GM23338 (cell line): Measurements from ENCODE around the gene SORCS2. TPM values are rescaled to one million over a fixed set of nuclear protein-coding genes. Genes with fewer than 3 reads are reported as not detected.

Source experiments
- ATAC-seq: fragments of 200-7000 bp; cut with Tn5 transposase; 3 replicates; pipeline ENCODE4 v1.9.1; 2020
- DNase-seq: peaks from one replicate; pipeline ENCODE4 v3.0.0-alpha.2; 2015; ENCODE audit warnings: low spot score
- H2AFZ ChIP-seq: fragments of 200-600 bp; sonication (generic); 2 replicates; pipeline ENCODE4 v1.8.0; 2016; ENCODE audit warnings: antibody characterized with exemption, mild to moderate bottlenecking, moderate library complexity
- H3F3A ChIP-seq: fragments of 200-600 bp; sonication (generic); replicated peaks from 2 replicates; pipeline ENCODE4 v1.8.0; 2017; ENCODE audit warnings: antibody characterized with exemption, mixed run types, low read depth
- H3K27ac ChIP-seq: fragments of 200-600 bp; sonication (generic); 2 replicates; pipeline ENCODE4 v1.6.1; 2016; ENCODE audit warnings: low read depth
- H3K27me3 ChIP-seq: fragments of 200-600 bp; sonication (generic); 2 replicates; pipeline ENCODE4 v1.8.0; 2016; ENCODE audit warnings: mild to moderate bottlenecking, mixed run types, moderate library complexity; ENCODE audit not compliant: insufficient read depth
- H3K36me3 ChIP-seq: fragments of 200-600 bp; sonication (generic); 2 replicates; pipeline ENCODE4 v1.8.0; 2016; ENCODE audit warnings: mild to moderate bottlenecking; ENCODE audit not compliant: insufficient read depth
- H3K4me1 ChIP-seq: fragments of 200-600 bp; sonication (generic); 2 replicates; pipeline ENCODE4 v1.8.0; 2016; ENCODE audit warnings: mild to moderate bottlenecking, moderate library complexity; ENCODE audit not compliant: insufficient read depth
- H3K4me2 ChIP-seq: fragments of 200-600 bp; sonication (generic); 2 replicates; pipeline ENCODE4 v1.7.1; 2017; ENCODE audit warnings: mixed run types
- H3K4me3 ChIP-seq: fragments of 200-600 bp; sonication (generic); 2 replicates; pipeline ENCODE4 v1.6.1; 2016; ENCODE audit warnings: mixed run types
- H3K79me2 ChIP-seq: fragments of 200-600 bp; sonication (generic); replicated peaks from 2 replicates; pipeline ENCODE4 v1.8.0; 2017; ENCODE audit warnings: mild to moderate bottlenecking; ENCODE audit not compliant: insufficient read depth
- H3K9me2 ChIP-seq: fragments of 200-600 bp; sonication (generic); 2 replicates; pipeline ENCODE4 v1.8.0; 2017; ENCODE audit not compliant: insufficient read depth
- H4K20me1 ChIP-seq: fragments of 200-600 bp; sonication (generic); replicated peaks from 2 replicates; pipeline ENCODE4 v1.8.0; 2017; ENCODE audit warnings: mild to moderate bottlenecking; ENCODE audit not compliant: insufficient read depth
- H3K27ac Mint-ChIP-seq: 2 replicates; pipeline ENCODE4 v1.8.0; 2020; ENCODE audit warnings: inconsistent platforms, mild to moderate bottlenecking, moderate library complexity, mixed read lengths
- H3K27me3 Mint-ChIP-seq: 3 replicates; pipeline ENCODE4 v1.8.0; 2022; ENCODE audit warnings: low read depth, mild to moderate bottlenecking, moderate library complexity, mixed read lengths, inconsistent platforms; ENCODE audit not compliant: insufficient read depth, poor library complexity
- H3K36me3 Mint-ChIP-seq: 3 replicates; pipeline ENCODE4 v1.8.0; 2021; ENCODE audit warnings: low read depth, mild to moderate bottlenecking, inconsistent platforms, moderate library complexity, mixed read lengths
- H3K4me1 Mint-ChIP-seq: 3 replicates; pipeline ENCODE4 v1.8.0; 2020; ENCODE audit warnings: mild to moderate bottlenecking, inconsistent platforms, mixed read lengths
- H3K4me3 Mint-ChIP-seq: 3 replicates; pipeline ENCODE4 v1.8.0; 2021; ENCODE audit warnings: moderate library complexity, mild to moderate bottlenecking, inconsistent platforms, mixed read lengths
- H3K9me3 Mint-ChIP-seq: 3 replicates; pipeline ENCODE4 v1.8.0; 2020; ENCODE audit warnings: moderate library complexity, mild to moderate bottlenecking, inconsistent platforms, mixed read lengths
- CREB1 ChIP-seq: fragments of 250-450 bp; sonication (Bioruptor Pico); IDR thresholded peaks from 2 replicates; pipeline ENCODE4 v1.5.0; 2020; ENCODE audit warnings: low read depth, mild to moderate bottlenecking, moderate library complexity
- EZH2 ChIP-seq: fragments of 200-600 bp; sonication (generic); IDR thresholded peaks from one replicate; pipeline ENCODE4 v1.8.0; 2017; ENCODE audit warnings: antibody characterized with exemption, mild to moderate bottlenecking, low read depth; ENCODE audit not compliant: unreplicated experiment
- EZH2phosphoT487 ChIP-seq: fragments of 200-600 bp; sonication (generic); IDR thresholded peaks from one replicate; pipeline ENCODE4 v1.8.1; 2018; ENCODE audit warnings: antibody characterized with exemption; ENCODE audit not compliant: unreplicated experiment
- NANOG ChIP-seq: IDR thresholded peaks from 2 replicates; pipeline ENCODE4 v1.6.1; 2016; ENCODE audit warnings: antibody characterized with exemption, borderline replicate concordance
- POLR2AphosphoS5 ChIP-seq: IDR thresholded peaks from 2 replicates; pipeline ENCODE4 v1.6.1; 2016; ENCODE audit warnings: antibody characterized with exemption, low read depth
- STAT1 ChIP-seq: IDR thresholded peaks from one replicate; pipeline ENCODE4 v1.6.1; 2016; ENCODE audit warnings: antibody characterized with exemption; ENCODE audit not compliant: unreplicated experiment
- ZNF114 ChIP-seq: fragments of 250-450 bp; sonication (Bioruptor Pico); IDR thresholded peaks from 2 replicates; pipeline ENCODE4 v1.5.0; 2020; ENCODE audit warnings: mild to moderate bottlenecking, moderate library complexity
- ZNF331 ChIP-seq: fragments of 250-450 bp; sonication (Bioruptor Pico); IDR thresholded peaks from 2 replicates; pipeline ENCODE4 v1.5.0; 2020; ENCODE audit warnings: low read depth, mild to moderate bottlenecking, moderate library complexity
- polyA plus RNA-seq: library from polyadenylated mRNA; unstranded; fragments of >200 nt; fragmentation: Nextera tagmentation; extraction: Ambion mirVana; gene quantifications from 2 replicates; pipeline ENCODE4 v1.2.1, GENCODE V29; 2016
- total RNA-seq: library from RNA; depleted of rRNA; stranded (reverse); fragments of >200 nt; shearing (Covaris generic); gene quantifications from 2 replicates; pipeline ENCODE4 v1.2.3, GENCODE V29; 2014
- TF ChIP-seq, protein P1 (sequence below): IDR thresholded peaks from 2 replicates; pipeline ENCODE4 v1.6.1; 2016; ENCODE audit warnings: antibody characterized with exemption
- TF ChIP-seq, protein P2 (sequence below), 2 experiments: fragments of 200-600 bp in 1 of 2; sonication (generic) in 1 of 2; conservative IDR thresholded peaks; 2 replicates each; pipeline versions ENCODE4 v1.5.1 to v1.6.1; 2016 to 2017; ENCODE audit warnings: antibody characterized with exemption in 2 of 2, low read depth in 2 of 2, mild to moderate bottlenecking in 2 of 2, moderate library complexity in 1 of 2
- TF ChIP-seq, protein P3 (sequence below): fragments of 250-450 bp; sonication (Bioruptor Pico); IDR thresholded peaks from 2 replicates; pipeline ENCODE4 v1.5.0; 2020; ENCODE audit warnings: mild to moderate bottlenecking, moderate library complexity

Gene SORCS2
- total and polyA plus RNA-seq, 2 experiments from 2014 or later = 0.47 to 2.4 TPM

DNA sequence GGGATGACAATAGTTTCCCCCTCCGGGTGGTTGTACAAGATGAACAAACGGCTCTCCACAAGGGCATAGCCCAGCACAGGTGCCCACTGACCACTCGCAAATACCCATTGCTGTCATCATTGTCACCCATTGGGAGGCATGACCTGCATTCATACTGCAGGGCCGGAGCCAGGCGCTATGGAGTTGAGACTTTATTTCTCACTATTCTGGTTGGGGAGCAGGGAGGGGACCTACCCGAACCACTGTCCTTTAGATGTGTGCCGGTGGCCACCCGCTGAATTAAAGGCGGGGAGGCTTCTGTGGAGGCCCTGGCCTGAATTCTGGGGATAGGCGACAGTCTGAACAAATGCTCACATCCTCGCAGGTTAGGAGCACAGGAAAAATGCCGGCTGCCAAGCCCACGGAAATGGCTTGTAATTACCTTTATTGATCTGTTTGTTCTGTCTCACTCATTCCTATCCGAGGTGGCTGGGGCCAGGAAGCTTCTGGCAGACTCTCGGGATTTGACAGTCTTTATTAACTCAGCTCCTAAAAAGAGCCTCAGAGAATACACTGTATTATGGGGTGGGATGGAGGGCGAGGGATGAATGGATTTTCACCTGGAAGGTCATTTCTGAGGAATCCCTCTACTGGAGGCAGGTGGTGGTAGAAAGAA is 367.5 kb downstream of the SORCS2 start:
- H3K79me2 ChIP-seq = no peaks in the 10 kb centered on the region
- no peak for ATAC-seq
- no peaks in the 10 kb centered on the region for H3K36me3 ChIP-seq

DNA sequence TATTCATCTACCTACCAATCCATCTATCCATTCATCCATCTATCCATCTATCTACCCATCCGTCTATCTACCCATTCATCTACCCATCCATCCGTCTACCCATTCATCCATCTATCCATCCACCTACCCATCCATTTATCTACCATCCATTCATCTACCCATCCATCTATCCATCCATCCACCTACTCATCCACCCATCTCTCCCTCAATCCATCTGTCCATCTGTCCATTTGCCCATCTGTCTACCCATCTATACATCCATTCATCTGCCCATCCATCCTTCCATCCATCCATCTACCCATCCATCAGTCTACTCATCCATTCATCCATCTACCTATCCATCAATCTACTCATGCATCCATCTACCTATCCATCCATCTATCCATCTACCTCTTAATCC is 369.2 kb downstream of the SORCS2 start:
- ATAC-seq (no peak), DNase-seq (no peak)
- H3K4me2 ChIP-seq = no peak overlapping the region
- TF ChIP-seq, protein P1, sequence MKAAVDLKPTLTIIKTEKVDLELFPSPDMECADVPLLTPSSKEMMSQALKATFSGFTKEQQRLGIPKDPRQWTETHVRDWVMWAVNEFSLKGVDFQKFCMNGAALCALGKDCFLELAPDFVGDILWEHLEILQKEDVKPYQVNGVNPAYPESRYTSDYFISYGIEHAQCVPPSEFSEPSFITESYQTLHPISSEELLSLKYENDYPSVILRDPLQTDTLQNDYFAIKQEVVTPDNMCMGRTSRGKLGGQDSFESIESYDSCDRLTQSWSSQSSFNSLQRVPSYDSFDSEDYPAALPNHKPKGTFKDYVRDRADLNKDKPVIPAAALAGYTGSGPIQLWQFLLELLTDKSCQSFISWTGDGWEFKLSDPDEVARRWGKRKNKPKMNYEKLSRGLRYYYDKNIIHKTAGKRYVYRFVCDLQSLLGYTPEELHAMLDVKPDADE = no peak
- TF ChIP-seq EZH2 (no peak), EZH2phosphoT487 (no peak), ZNF114 (CRISPR knock-in tag) (no peak), POLR2AphosphoS5 (no peak), NANOG (no peak), STAT1 (no peak), CREB1 (CRISPR knock-in tag) (no peak), ZNF331 (CRISPR knock-in tag) (no peak)
- TF ChIP-seq, protein P2, sequence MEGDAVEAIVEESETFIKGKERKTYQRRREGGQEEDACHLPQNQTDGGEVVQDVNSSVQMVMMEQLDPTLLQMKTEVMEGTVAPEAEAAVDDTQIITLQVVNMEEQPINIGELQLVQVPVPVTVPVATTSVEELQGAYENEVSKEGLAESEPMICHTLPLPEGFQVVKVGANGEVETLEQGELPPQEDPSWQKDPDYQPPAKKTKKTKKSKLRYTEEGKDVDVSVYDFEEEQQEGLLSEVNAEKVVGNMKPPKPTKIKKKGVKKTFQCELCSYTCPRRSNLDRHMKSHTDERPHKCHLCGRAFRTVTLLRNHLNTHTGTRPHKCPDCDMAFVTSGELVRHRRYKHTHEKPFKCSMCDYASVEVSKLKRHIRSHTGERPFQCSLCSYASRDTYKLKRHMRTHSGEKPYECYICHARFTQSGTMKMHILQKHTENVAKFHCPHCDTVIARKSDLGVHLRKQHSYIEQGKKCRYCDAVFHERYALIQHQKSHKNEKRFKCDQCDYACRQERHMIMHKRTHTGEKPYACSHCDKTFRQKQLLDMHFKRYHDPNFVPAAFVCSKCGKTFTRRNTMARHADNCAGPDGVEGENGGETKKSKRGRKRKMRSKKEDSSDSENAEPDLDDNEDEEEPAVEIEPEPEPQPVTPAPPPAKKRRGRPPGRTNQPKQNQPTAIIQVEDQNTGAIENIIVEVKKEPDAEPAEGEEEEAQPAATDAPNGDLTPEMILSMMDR (conservative IDR thresholded peaks at IDR 0.05; ENCODE audit: low read depth in 2 of 2) = no peak
- TF ChIP-seq, protein P3, sequence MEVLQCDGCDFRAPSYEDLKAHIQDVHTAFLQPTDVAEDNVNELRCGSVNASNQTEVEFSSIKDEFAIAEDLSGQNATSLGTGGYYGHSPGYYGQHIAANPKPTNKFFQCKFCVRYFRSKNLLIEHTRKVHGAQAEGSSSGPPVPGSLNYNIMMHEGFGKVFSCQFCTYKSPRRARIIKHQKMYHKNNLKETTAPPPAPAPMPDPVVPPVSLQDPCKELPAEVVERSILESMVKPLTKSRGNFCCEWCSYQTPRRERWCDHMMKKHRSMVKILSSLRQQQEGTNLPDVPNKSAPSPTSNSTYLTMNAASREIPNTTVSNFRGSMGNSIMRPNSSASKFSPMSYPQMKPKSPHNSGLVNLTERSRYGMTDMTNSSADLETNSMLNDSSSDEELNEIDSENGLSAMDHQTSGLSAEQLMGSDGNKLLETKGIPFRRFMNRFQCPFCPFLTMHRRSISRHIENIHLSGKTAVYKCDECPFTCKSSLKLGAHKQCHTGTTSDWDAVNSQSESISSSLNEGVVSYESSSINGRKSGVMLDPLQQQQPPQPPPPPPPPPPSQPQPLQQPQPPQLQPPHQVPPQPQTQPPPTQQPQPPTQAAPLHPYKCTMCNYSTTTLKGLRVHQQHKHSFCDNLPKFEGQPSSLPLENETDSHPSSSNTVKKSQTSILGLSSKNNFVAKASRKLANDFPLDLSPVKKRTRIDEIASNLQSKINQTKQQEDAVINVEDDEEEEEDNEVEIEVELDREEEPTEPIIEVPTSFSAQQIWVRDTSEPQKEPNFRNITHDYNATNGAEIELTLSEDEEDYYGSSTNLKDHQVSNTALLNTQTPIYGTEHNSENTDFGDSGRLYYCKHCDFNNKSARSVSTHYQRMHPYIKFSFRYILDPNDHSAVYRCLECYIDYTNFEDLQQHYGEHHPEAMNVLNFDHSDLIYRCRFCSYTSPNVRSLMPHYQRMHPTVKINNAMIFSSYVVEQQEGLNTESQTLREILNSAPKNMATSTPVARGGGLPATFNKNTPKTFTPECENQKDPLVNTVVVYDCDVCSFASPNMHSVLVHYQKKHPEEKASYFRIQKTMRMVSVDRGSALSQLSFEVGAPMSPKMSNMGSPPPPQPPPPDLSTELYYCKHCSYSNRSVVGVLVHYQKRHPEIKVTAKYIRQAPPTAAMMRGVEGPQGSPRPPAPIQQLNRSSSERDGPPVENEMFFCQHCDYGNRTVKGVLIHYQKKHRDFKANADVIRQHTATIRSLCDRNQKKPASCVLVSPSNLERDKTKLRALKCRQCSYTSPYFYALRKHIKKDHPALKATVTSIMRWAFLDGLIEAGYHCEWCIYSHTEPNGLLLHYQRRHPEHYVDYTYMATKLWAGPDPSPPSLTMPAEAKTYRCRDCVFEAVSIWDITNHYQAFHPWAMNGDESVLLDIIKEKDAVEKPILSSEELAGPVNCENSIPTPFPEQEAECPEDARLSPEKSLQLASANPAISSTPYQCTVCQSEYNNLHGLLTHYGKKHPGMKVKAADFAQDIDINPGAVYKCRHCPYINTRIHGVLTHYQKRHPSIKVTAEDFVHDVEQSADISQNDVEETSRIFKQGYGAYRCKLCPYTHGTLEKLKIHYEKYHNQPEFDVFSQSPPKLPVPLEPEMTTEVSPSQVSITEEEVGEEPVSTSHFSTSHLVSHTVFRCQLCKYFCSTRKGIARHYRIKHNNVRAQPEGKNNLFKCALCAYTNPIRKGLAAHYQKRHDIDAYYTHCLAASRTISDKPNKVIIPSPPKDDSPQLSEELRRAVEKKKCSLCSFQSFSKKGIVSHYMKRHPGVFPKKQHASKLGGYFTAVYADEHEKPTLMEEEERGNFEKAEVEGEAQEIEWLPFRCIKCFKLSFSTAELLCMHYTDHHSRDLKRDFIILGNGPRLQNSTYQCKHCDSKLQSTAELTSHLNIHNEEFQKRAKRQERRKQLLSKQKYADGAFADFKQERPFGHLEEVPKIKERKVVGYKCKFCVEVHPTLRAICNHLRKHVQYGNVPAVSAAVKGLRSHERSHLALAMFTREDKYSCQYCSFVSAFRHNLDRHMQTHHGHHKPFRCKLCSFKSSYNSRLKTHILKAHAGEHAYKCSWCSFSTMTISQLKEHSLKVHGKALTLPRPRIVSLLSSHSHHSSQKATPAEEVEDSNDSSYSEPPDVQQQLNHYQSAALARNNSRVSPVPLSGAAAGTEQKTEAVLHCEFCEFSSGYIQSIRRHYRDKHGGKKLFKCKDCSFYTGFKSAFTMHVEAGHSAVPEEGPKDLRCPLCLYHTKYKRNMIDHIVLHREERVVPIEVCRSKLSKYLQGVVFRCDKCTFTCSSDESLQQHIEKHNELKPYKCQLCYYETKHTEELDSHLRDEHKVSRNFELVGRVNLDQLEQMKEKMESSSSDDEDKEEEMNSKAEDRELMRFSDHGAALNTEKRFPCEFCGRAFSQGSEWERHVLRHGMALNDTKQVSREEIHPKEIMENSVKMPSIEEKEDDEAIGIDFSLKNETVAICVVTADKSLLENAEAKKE (CRISPR knock-in tag) = no peak
- no peaks in the 10 kb centered on the region for H3K36me3 ChIP-seq
- Mint-ChIP-seq H3K4me1 (no peaks in the 10 kb centered on the region), H3K4me3 (no peak overlapping the region), H3K27me3 (no peaks in the 10 kb centered on the region), H3K27ac (no peak overlapping the region), H3K36me3 (no peaks in the 10 kb centered on the region), H3K9me3 (peaks cover 14% of the 10 kb centered on the region)
- H4K20me1 ChIP-seq = no peaks in the 10 kb centered on the region
- peaks cover 11% of the 10 kb centered on the region; the same call in 1 of the 2 replicates for H3K9me2 ChIP-seq
- H2AFZ ChIP-seq = no peak overlapping the region
- H3K4me3 ChIP-seq = no peak overlapping the region
- H3K27ac ChIP-seq = no peak overlapping the region
- no peaks in the 10 kb centered on the region for H3F3A ChIP-seq
- no peaks in the 10 kb centered on the region for H3K79me2 ChIP-seq
- no peaks in the 10 kb centered on the region for H3K4me1 ChIP-seq
- H3K27me3 ChIP-seq = no peaks in the 10 kb centered on the region

More for the DNA sequence above, 367.5 kb downstream of the SORCS2 start:
- no peak overlapping the region for H3K4me2 ChIP-seq
- H3K9me2 ChIP-seq = no peaks in the 10 kb centered on the region
- Mint-ChIP-seq H3K9me3 (peaks cover 24% of the 10 kb centered on the region), H3K27ac (no peak overlapping the region), H3K4me3 (no peak overlapping the region), H3K36me3 (no peaks in the 10 kb centered on the region), H3K4me1 (no peaks in the 10 kb centered on the region), H3K27me3 (no peaks in the 10 kb centered on the region)
- DNase-seq = no peak
- no peaks in the 10 kb centered on the region for H3K27me3 ChIP-seq
- H3F3A ChIP-seq = no peaks in the 10 kb centered on the region
- H3K4me1 ChIP-seq = no peaks in the 10 kb centered on the region
- no peak for TF ChIP-seq ZNF114 (CRISPR knock-in tag)
- no peak overlapping the region for H3K27ac ChIP-seq
- no peak overlapping the region for H2AFZ ChIP-seq
- no peak overlapping the region for H3K4me3 ChIP-seq
- no peaks in the 10 kb centered on the region for H4K20me1 ChIP-seq
